Iris pigment epithelial cell (primary cell): ENCODE measurements around the gene GPS1.
A peak's percentile ranks its signal among the peaks of the same experiment; 100 is the strongest.

Source experiments
- DNase-seq: peaks from one replicate; pipeline ENCODE4 v3.0.0-alpha.2; 2011; ENCODE audit warnings: low read depth

GPS1 gene

DNA sequence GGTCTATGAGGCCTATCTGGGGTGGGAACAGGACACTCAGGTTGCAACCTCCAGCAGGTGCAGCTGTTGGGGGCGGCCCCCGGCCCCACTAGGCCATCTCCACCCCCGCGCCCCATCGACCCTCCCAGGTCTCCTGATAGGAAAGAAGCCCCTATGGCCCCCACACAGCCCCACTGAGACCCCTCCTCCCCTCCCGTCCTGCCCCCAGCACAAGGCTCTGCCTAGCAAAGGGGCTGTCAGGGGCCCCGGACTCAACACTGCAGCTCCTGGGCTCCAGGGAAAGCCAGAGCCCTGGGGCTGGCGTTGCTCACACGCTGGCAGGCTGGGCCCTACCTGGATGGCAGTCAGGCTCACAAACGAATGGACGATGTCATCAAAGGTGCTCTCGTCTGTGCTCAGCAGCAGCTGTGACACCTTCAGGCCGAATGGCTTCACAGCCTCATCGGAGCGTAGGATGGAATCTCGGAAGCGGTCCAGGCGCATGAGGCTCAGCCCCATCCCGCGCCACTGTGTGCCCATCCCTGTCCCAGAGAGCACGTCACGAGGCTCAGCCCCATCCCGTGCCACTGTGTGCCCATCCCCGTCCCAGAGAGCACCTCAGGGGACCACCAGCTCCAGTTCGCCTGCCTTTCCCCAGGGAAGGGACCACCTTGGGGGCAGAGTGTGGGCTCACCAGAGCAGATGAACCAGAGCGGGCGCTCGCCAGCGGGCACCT lies 39.0 kb downstream of the GPS1 start:
- no peak for DNase-seq

DNA sequence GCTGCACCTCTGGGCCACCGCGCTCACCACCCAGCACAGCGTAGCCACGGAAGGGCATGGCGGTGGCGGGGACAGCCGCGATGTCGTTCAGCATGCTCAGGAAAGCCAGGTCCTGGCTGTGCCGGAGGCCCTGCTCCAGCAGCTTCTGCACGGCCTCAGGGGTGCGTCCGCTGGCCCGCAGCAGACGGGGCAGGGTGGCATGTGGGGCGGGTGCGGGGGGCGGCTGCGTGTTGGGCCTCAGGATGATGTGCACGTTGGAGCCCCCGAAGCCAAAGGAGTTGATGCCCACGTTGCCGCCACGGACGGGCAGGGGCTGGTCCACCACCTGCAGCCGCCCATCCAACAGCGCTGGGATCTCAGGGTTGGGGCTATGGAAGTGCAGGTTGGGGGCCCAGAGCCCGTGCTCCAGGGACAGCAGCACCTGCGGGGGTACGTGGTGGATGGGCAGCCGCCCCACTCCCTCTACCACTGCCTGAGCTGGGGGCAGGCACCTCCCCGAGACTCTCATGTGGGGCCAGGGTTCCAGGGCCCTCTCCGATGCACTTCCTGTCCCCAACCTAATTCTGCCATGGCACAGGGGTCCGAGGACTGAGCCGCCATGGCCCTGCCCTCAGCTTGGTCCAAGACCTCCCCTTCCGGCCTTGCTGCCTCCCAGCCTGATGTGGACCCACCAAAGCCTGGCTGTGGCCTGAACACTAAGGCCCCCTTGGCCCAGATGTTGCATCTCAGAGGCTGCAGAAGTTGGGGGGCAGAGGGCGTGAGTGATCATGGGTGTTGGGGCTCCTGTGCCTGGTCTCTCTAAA lies 39.8 kb downstream of the GPS1 start:
- DNase-seq: no peak

DNA sequence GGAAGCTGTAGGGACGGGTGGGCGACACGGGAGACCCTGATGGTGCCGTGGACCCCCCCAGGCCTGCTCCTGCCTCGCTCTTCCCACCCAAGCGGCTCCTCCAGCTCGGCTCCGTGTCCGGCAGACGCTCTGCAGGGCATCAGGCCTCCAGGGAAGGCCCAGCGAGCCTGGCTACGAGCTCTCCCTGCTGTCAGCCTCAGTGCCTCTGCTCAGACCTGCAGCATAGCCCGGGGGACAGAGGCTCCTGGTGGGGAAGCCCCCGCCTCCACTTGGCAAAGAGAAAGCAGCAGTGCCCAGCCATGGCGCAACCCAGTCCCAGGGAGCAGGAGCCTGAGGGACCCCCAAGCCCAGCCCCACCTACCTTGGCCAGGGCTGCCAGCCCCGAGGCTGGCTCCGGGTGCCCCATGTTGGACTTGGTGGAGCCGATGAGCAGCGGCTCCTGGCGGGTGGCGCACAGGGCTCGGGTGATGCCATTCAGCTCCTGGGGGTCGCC lies 40.4 kb downstream of the GPS1 start:
- no peak for DNase-seq

DNA sequence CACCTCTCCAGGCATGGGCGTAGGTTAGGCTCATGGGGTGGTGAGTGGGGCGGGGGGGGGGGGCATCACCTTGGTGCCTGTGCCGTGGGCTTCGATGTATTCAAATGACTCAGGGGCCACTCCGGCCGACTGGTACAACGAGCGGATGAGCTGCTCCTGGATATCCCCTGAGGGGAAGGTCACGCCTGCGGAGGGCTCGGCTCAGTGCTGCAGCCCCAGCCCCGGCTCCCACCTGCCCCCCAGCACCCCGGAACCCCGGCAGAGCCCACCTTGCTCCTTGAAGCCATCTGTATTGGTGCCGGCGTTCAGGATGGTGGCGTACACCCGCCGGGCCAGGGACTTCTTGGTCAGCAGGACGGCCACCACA lies 40.9 kb downstream of the GPS1 start:
- no peak for DNase-seq

DNA sequence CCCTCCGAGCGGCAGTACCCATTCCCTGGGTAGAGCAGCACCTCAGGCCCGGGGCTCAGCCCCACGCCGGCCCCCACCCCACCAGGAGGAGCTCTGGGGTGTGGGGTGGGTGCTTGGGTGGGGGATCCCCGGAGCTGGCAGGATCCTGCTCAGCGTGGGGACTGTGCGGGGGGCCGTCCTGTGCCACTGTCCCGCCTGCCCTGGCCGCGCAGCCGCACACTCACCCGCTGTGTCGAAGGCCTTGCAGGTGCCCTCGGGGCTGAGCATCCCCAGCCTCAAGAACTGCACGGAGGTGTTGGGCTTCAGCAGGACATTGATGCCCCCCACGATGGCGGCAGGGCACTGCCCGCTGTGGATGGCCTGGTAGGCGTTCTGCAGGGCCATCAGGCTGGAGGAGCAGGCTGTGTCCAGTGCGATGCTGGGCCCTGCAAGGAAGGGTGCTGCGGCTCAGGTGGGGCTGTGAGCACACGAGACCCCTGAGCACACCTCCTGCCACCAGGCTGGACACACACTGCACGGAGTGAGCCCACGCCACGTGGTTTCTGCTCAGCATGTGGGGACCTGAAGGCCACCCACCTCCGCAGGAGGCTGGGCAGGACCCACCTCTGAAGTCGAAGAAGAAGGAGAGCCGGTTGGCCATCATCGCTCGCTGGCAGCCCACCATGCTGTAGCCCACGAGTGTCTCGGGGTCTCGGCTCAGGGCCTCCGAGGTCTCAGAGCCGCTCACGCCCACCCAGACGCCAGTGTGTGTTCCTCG lies 41.5 kb downstream of the GPS1 start:
- DNase-seq: no peak

DNA sequence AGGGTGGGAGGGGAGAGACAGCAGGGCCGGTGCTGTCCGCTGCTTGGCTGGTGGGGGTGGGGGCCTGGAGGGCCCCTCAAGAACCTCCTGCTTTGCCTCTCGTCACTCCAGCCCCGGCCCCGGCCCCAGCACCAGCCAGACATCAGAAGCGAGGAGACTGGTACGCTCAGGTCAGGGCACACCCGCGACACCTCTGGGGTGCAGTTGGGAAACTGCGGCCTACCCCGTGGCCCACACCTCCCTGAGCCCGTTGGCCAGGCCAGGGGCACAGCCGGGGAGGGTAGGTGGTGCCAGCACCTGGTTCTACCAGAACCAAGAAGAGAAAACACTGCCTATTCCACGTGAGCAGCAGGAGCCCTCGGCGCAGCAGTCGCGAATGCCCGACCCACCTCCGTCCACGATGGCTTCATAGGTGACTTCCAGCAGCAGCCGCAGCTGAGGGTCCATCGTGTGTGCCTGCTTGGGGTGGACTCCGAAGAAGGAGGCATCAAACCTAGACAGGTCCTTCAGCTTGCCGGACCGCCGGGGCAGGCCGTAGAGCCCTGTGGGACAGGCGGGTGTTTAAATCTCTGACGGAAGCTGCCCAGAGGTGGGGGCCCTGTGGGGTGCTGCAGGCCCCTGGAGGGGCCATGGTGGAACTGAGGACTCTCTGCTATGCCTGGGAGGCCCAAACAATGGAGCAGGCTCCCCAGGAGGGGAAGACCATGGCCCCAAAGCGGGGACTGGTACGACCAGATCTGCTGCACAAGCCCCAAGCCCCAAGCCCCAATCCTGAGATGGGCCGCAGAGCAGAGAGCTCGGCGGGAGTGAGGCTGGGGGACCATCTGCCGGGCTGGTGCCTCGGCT lies 43.5 kb downstream of the GPS1 start:
- no peak for DNase-seq

DNA sequence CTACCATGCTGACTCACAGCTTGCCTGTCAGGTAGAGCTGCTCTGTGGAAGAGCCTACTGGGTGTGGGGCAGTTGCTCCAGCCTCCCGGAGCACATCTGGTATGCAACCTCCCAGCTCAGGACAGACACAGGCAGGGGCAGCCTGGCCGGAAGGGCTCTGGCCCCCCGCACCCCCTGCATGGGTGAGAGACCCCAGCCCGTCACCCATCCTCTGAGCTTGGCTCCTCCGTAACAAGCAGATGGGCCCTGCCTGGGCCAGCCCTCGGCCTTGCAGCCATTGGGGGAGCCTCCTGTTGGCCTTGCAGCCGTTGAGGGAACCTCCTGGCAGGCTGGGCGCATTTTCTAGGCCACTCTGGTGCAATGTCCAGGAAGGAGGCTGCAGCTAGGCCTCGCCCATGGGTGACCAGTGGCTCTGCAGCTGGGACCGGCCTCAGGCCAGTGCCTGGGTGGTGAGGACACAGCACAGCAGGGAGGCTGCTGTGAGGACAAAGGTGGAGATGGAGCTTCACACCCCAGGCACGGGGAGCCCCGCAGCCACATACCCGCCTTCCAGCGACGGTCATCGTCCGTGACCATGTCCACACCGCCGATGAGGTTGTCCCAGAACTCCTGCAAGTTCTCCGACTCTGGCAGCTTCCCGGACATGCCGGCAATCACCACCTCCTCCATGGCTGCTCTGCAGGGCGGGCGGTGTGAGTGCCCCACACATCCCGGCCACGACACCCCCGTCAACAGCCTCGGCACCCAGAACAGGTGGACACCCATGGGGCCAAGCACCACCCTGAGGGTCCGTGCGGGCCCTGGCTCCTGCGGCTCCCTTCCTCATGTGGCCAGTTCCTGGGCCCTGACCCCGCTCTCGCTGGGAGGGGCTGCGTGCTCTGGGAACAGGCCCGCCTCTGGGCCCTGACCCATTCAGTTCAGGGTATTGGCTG lies 44.3 kb downstream of the GPS1 start:
- no peak for DNase-seq

DNA sequence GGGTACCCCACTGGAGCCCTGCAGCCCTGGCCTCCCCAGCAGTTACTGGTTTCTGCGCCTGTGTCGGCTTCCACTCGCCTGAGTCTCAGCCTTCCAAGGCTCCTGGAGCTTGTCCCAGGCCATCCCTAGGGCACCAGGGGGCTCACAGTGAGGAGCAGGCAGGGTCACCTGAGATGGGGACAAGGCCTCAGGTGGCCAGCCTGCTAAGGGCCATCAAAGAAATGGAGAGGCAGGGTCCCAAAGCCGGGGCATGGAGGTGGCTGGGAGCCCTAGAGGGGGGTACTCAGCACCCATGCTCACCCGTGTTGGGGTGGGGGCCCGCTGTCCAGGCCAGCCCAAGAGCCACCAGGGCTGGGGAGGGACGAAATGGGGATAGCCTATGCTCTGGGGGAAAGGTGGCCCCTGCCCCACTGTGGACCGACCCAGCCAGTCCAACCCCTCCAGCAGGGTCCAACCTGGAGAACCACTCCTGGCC lies 45.0 kb downstream of the GPS1 start:
- DNase-seq: no peak

DNA sequence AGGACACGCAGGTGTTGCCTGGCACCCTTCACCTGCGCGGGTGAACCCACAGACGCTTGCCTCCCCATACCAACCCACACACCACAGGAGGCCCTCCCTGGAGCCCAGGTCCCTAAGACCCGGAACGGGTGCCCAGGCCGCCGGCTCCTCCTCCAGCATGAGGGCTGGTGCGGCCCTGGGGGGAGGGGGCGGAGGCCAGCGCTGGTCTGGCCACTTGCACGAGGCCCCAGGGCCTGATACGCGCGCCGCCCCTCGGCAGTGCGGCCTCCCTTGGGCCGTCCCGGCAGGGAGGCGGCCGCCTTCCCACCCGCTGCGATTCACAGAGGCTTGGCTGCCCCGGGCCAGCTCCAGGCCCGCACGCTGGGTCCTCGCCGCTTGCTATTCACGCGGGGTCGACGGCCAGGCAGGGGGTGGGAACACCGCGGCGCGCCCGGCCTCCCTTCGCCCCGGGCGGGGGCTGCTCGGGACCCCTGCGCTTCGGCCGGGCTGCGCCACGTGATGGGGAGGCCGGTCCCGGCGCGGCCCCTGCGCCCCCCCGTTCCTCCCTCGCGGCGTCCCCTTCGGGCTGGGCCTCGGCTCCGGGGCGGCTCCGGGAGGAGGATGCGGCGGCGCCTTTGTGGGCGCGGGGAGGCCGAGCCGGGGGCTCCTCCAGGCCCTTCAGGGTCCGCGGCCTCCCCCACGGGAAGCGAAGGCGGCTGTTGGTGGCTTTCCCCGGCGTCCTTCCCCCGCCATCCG lies 45.7 kb downstream of the GPS1 start:
- DNase-seq: peak; percentile 82

DNA sequence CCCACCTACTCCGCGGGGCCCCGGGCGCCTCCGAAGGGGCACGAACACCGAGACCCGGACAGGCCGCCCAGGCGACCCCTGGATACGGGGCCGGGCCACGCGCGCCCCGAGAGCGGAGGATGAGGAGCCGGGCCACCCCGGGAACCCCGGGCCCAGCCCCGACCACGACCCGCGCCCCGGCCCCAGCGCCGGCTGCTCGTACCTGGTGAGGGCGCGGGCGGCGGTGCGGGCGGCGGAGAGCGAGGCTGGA lies 46.1 kb downstream of the GPS1 start:
- no peak for DNase-seq

DNA sequence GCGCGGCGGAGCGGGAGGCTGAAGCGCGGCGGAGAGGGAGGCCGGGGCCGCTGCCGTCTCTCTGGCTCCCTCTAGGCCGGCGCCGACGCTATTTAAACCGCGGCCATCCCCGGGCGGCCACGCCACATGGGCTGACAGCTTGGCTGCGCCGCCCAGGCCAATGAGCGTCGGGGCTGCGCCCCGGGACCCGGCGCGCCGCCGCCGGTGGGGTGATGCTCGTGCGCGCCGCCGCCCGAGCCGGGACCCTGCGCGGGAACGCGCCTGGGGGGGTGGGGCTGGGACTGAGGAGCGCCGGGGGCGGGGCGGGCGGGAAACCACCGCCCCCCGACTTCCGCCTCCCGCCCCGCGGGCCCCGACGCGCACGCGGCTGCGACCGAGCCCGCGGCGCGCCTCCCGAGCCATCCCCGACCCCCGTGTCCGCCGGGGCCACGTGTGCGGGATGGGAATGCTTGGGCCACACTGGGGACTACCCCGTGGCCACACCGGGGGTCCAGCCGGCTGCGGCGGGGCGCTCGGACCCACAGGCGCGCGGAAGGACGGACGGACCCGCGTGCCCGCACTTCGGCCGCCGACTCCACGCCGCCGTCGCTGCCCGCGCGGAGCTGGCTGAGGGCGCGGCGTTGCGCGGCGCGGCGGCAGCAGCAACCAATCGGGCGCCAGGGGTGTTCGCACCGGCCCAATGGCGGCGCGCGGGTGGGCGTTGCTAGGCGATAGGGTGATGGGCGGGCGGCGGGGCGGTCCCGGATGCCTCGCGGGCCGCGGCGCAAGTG lies 46.7 kb downstream of the GPS1 start, which contains the start of gene FASN:
Gene FASN, minus strand, starts transcription at position 68 of the 770 bp plus-strand sequence. CDS start 1,791 bp downstream, outside the sequence.
- peak; percentile 96 for DNase-seq

DNA sequence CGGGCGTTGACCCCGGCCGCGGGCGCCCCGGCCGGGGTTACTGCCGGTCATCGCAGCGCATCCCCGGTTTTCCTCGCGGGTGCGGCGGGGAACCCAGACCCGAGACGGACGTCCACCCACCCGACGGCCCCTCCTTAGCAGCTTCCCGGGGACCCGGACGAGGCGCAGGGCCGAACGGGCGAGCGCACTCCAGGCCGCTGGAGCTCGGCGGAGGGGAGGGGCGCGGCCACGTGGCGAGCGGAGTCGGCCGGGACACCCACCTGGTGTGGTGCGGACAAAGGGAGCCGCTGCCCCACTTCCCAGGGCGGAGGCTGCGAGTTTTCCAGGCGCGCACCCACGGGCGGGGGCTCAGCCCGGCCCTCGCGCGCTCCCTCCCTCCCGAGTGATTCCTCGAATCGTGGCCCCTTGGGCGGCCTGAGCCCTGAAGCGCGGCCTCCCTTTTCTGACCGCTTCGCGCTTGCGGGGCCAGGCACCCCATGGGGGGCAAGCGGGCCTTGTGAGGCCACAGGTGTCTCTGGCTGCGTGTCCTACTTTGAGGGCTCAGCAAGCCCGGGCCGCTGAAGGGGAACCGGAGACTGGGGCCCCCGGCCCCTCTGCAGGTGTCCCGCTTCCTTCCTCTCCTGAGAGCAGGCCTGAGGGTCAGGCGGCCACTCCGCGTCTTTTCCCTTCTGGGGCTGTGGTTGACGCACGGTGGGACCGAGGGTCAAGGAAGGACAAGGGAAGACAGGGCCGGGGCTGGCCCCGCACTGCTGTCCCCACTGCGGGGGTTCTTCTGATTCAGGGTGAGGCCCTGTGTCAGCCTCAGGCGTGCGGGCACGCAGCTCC lies 47.5 kb downstream of the GPS1 start:
- DNase-seq: no peak

DNA sequence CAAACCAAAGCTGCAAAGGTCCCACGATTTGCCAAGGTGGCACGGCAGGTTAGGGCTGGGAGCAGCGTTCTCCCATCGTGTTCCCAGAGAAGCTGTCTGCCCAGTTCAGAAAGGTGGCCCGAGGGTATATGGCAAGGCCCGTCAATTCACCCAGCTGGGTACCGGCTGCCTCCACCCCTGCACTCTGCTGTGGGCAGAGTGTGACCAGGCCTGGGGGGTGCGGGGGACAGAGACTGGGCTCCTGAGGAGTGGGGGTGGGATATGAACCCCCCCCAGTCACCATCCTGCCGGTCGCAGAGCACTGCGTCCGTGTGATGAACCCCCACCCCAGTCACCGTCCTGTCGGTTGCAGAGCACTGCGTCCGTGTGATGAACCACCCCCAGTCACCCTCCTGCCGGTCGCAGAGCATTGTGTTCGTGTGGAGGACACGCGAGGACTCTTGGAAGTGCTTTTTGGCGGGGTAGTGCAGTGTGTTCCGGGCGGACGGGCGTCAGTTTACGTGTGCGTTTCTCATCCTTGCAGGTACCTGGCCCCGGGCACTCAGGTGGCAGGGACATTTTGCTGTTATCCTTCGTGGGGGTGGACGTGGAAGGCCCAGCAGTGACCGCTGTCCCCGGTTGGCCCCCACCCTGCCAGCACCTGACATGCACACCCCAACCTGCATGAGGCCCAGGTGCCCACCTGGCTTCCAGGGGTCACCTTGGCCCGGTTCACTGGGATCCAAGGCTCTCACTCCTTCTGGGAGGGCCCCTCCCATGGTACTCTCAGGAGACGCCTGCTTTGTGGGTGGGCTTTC lies 49.0 kb downstream of the GPS1 start:
- no peak for DNase-seq

DNA sequence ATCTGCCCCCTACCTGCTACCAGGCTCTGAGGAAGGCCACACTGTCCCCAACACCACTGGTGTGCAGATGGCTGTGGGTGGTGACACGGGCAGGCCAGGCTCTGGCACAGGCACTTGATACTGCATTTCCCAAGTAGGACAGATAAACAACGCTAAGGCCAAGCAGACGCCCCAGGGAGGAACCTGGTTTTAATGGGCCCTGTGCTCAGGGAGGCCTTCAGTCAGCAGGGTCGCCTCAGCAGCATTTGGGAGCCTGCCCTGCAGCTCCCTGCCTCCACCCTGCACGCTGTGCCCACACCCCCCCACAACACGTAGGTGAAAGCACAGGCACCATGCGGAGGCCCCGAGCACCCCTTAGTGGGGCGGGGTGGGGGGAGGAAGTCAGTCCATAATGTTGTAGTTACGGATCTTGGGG lies 49.6 kb downstream of the GPS1 start:
- no peak for DNase-seq

DNA sequence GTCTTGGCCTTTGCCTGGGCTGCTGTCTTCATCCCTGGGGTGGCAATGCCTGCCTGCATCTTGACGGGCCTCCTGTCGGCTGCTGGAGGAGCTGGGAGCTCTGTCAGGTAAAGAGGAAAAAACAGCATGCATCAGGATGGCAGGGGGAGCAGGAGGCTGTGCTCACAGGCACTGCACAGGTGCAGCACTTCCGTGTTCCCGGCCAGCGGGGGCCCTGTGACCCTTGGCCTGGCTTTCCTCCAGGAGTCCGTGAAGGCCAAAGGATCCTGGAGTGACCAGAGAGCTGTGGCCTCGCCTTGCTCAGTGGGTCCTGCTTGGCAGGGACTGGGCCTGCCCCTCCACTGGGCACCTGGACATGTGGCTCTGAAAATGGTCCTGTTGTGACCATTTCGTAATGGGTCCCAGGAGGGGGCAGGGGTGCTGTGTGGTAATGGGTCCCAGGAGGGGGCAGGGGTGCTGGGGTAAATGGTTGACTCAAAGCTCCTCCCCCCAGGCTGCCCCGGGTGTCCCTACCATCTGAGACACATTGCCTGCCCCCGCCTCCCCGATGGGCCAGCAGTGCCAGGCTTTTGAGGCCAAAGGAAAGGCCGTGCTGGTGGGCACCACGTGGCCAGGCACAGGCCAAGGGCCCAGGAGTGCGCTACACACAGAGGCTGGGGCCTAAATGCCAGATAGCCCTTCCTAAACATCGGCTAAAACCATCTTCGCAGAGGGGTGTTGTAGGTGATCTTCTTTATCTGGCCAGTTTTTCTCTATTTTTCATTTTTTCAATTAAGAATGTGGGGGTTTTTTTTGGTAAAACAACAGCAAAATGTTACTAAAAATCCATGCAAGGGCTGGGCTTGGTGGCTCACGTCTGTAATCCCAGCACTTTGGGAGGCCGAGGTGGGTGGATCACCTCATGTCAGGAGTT lies 50.3 kb downstream of the GPS1 start:
- DNase-seq: no peak
